OCI-LY3 (cell line): Measurements from ENCODE around the gene EXD3.

Experiments
- H2AFZ ChIP-seq: fragments of 200-600, 300-600 bp; shearing (Covaris generic); 2 replicates; pipeline ENCODE4 v1.6.0; 2014; ENCODE audit warnings: antibody characterized with exemption, low read depth, low read length
- H3K27ac ChIP-seq: fragments of 200-600, 300-600 bp; sonication (generic); 2 replicates; pipeline ENCODE4 v1.5.1; 2014; ENCODE audit warnings: mild to moderate bottlenecking, low read length, moderate library complexity, mixed read lengths
- H3K27me3 ChIP-seq: fragments of 200-600, 300-600 bp; sonication (generic); 2 replicates; pipeline ENCODE4 v1.6.1; 2014; ENCODE audit warnings: low read depth, low read length, mixed read lengths
- H3K36me3 ChIP-seq: fragments of 200-600, 300-600 bp; sonication (generic); replicated peaks from 2 replicates; pipeline ENCODE3; 2014; ENCODE audit warnings: low read depth, low read length, mixed read lengths
- H3K4me1 ChIP-seq: fragments of 300-600, 200-600 bp; sonication (generic); 2 replicates; pipeline ENCODE4 v1.6.1; 2014; ENCODE audit warnings: low read length, mixed read lengths
- H3K4me2 ChIP-seq: fragments of 200-600, 300-600 bp; sonication (generic); 2 replicates; pipeline ENCODE4 v1.6.1; 2014; ENCODE audit warnings: low read length, mixed read lengths
- H3K4me3 ChIP-seq: fragments of 300-600, 200-600 bp; sonication (generic); 2 replicates; pipeline ENCODE4 v1.5.1; 2014; ENCODE audit warnings: antibody characterized with exemption, mild to moderate bottlenecking, low read length, moderate library complexity
- H3K79me2 ChIP-seq: fragments of 300-600, 200-600 bp; shearing (Covaris generic); 2 replicates; pipeline ENCODE4 v1.6.1; 2014; ENCODE audit warnings: mild to moderate bottlenecking, low read length, mixed read lengths
- H3K9ac ChIP-seq: fragments of 300-600, 200-600 bp; shearing (Covaris generic); 2 replicates; pipeline ENCODE4 v1.6.0; 2014; ENCODE audit warnings: mild to moderate bottlenecking, low read length, moderate library complexity
- H3K9me3 ChIP-seq: fragments of 200-600, 300-600 bp; shearing (Covaris generic); 2 replicates; pipeline ENCODE4 v1.6.1; 2014; ENCODE audit warnings: low read length, mixed read lengths; ENCODE audit not compliant: insufficient read depth
- H4K20me1 ChIP-seq: fragments of 200-600, 300-600 bp; sonication (generic); 2 replicates; pipeline ENCODE4 v1.6.1; 2016; ENCODE audit warnings: low read length, mixed read lengths; ENCODE audit not compliant: insufficient read depth
- CTCF ChIP-seq: fragments of 200-600, 300-600 bp; sonication (generic); IDR thresholded peaks from 2 replicates; pipeline ENCODE4 v1.5.1; 2014; ENCODE audit warnings: antibody characterized with exemption, low read length, low read depth
- EZH2phosphoT487 ChIP-seq: fragments of 200-600 bp; shearing (Covaris generic); IDR thresholded peaks from 2 replicates; pipeline ENCODE4 v1.6.1; 2018; ENCODE audit warnings: antibody characterized with exemption, mixed run types, low read depth

Gene EXD3

GRCh38 chr9:137455359-137455991 lies 32.5 kb upstream of the EXD3 start:
- peaks cover 16% of the 10 kb centered on the region for H3K4me1 ChIP-seq
- H3K79me2 ChIP-seq, result peaks cover 14% of the 10 kb centered on the region
- no peaks in the 10 kb centered on the region for H3K9me3 ChIP-seq
- no peak overlapping the region for H3K27ac ChIP-seq
- H3K9ac ChIP-seq, result no peak overlapping the region
- peaks cover 36% of the 10 kb centered on the region for H3K36me3 ChIP-seq
- no peaks in the 10 kb centered on the region for H3K27me3 ChIP-seq
- TF ChIP-seq EZH2phosphoT487, result no peak
- no peak for TF ChIP-seq CTCF
- H3K4me2 ChIP-seq, result no peak overlapping the region
- H3K4me3 ChIP-seq, result no peak overlapping the region
- no peak overlapping the region for H2AFZ ChIP-seq
- H4K20me1 ChIP-seq, result peaks cover 6% of the 10 kb centered on the region

- no peak for TF ChIP-seq CTCF
- no peak for TF ChIP-seq EZH2phosphoT487
- Histone ChIP-seq H3K9me3 (no peaks in the 10 kb centered on the region), H4K20me1 (peaks cover 6% of the 10 kb centered on the region), H3K36me3 (peaks cover 36% of the 10 kb centered on the region), H3K79me2 (peaks cover 14% of the 10 kb centered on the region), H3K9ac (no peak overlapping the region), H2AFZ (no peak overlapping the region), H3K4me1 (peaks cover 10% of the 10 kb centered on the region), H3K27me3 (no peaks in the 10 kb centered on the region), H3K4me3 (no peak overlapping the region), H3K27ac (no peak overlapping the region), H3K4me2 (peak overlapping the region; percentile 18)
Observed at GRCh38 chr9:137454597-137455358, 31.8 kb upstream of the EXD3 start.

- peaks cover 6% of the 10 kb centered on the region; the same call in 1 of the 2 replicates for H3K4me1 ChIP-seq
- H4K20me1 ChIP-seq, result peaks cover 6% of the 10 kb centered on the region
- H3K9ac ChIP-seq, result no peak overlapping the region
- H3K9me3 ChIP-seq, result no peaks in the 10 kb centered on the region
- H3K4me2 ChIP-seq, result peak overlapping the region; percentile 18
- no peak overlapping the region for H3K27ac ChIP-seq
- no peak overlapping the region for H3K4me3 ChIP-seq
- H3K79me2 ChIP-seq, result peaks cover 14% of the 10 kb centered on the region
- no peaks in the 10 kb centered on the region for H3K27me3 ChIP-seq
- H3K36me3 ChIP-seq, result peaks cover 36% of the 10 kb centered on the region
- no peak overlapping the region for H2AFZ ChIP-seq
- no peak for TF ChIP-seq CTCF
- TF ChIP-seq EZH2phosphoT487, result no peak
Observed at GRCh38 chr9:137454145-137454596, 31.2 kb upstream of the EXD3 start.

GRCh38 chr9:137453643-137454081 lies 30.7 kb upstream of the EXD3 start:
- no peak overlapping the region for H3K27ac ChIP-seq
- H3K36me3 ChIP-seq, result peaks cover 36% of the 10 kb centered on the region
- peaks cover 10% of the 10 kb centered on the region for H3K79me2 ChIP-seq
- TF ChIP-seq CTCF, result no peak
- TF ChIP-seq EZH2phosphoT487, result no peak
- no peak overlapping the region for H3K4me3 ChIP-seq
- peaks cover 6% of the 10 kb centered on the region for H4K20me1 ChIP-seq
- H3K4me2 ChIP-seq, result no peak overlapping the region
- H3K4me1 ChIP-seq, result peaks cover 6% of the 10 kb centered on the region; the same call in 1 of the 2 replicates
- H3K9me3 ChIP-seq, result no peaks in the 10 kb centered on the region
- no peak overlapping the region for H2AFZ ChIP-seq
- H3K27me3 ChIP-seq, result no peaks in the 10 kb centered on the region
- no peak overlapping the region for H3K9ac ChIP-seq
